Measurements from ENCODE around the gene SHB. TPM values are rescaled to one million over a fixed set of nuclear protein-coding genes. Genes with fewer than 3 reads are reported as not detected.

SHB gene
- total and polyA plus RNA-seq, 2 of the 8 experiments (the other 6 are each of a cell fraction or from before 2014, with no cell fraction given), result 4.1 to 12.6 TPM

- TF ChIP-seq, protein P1, sequence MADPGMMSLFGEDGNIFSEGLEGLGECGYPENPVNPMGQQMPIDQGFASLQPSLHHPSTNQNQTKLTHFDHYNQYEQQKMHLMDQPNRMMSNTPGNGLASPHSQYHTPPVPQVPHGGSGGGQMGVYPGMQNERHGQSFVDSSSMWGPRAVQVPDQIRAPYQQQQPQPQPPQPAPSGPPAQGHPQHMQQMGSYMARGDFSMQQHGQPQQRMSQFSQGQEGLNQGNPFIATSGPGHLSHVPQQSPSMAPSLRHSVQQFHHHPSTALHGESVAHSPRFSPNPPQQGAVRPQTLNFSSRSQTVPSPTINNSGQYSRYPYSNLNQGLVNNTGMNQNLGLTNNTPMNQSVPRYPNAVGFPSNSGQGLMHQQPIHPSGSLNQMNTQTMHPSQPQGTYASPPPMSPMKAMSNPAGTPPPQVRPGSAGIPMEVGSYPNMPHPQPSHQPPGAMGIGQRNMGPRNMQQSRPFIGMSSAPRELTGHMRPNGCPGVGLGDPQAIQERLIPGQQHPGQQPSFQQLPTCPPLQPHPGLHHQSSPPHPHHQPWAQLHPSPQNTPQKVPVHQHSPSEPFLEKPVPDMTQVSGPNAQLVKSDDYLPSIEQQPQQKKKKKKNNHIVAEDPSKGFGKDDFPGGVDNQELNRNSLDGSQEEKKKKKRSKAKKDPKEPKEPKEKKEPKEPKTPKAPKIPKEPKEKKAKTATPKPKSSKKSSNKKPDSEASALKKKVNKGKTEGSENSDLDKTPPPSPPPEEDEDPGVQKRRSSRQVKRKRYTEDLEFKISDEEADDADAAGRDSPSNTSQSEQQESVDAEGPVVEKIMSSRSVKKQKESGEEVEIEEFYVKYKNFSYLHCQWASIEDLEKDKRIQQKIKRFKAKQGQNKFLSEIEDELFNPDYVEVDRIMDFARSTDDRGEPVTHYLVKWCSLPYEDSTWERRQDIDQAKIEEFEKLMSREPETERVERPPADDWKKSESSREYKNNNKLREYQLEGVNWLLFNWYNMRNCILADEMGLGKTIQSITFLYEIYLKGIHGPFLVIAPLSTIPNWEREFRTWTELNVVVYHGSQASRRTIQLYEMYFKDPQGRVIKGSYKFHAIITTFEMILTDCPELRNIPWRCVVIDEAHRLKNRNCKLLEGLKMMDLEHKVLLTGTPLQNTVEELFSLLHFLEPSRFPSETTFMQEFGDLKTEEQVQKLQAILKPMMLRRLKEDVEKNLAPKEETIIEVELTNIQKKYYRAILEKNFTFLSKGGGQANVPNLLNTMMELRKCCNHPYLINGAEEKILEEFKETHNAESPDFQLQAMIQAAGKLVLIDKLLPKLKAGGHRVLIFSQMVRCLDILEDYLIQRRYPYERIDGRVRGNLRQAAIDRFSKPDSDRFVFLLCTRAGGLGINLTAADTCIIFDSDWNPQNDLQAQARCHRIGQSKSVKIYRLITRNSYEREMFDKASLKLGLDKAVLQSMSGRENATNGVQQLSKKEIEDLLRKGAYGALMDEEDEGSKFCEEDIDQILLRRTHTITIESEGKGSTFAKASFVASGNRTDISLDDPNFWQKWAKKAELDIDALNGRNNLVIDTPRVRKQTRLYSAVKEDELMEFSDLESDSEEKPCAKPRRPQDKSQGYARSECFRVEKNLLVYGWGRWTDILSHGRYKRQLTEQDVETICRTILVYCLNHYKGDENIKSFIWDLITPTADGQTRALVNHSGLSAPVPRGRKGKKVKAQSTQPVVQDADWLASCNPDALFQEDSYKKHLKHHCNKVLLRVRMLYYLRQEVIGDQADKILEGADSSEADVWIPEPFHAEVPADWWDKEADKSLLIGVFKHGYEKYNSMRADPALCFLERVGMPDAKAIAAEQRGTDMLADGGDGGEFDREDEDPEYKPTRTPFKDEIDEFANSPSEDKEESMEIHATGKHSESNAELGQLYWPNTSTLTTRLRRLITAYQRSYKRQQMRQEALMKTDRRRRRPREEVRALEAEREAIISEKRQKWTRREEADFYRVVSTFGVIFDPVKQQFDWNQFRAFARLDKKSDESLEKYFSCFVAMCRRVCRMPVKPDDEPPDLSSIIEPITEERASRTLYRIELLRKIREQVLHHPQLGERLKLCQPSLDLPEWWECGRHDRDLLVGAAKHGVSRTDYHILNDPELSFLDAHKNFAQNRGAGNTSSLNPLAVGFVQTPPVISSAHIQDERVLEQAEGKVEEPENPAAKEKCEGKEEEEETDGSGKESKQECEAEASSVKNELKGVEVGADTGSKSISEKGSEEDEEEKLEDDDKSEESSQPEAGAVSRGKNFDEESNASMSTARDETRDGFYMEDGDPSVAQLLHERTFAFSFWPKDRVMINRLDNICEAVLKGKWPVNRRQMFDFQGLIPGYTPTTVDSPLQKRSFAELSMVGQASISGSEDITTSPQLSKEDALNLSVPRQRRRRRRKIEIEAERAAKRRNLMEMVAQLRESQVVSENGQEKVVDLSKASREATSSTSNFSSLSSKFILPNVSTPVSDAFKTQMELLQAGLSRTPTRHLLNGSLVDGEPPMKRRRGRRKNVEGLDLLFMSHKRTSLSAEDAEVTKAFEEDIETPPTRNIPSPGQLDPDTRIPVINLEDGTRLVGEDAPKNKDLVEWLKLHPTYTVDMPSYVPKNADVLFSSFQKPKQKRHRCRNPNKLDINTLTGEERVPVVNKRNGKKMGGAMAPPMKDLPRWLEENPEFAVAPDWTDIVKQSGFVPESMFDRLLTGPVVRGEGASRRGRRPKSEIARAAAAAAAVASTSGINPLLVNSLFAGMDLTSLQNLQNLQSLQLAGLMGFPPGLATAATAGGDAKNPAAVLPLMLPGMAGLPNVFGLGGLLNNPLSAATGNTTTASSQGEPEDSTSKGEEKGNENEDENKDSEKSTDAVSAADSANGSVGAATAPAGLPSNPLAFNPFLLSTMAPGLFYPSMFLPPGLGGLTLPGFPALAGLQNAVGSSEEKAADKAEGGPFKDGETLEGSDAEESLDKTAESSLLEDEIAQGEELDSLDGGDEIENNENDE (IDR thresholded peaks at IDR 0.05; ENCODE audit: insufficient replicate concordance, low read length), result no peak
Observed at GRCh38 chr9:37899041-37899440, 170.0 kb downstream of the SHB start (continued).
